ENCODE data around the gene DDX54.
"Not testable (repeated sequence)": the region's sequence is repeated elsewhere in the genome, so short reads cannot be mapped to it uniquely, and the experiment has no call there.

DDX54 gene

GRCh38 chr12:113214895-113215400 is 29.7 kb upstream of the DDX54 start:
- peak; percentile 83 to 97 for DNase-seq (ENCODE audit: low read depth in 1 of 2, low spot score in 1 of 2)
- Histone ChIP-seq H3K27me3 (ENCODE audit: insufficient read depth, poor library complexity, severe bottlenecking) (no peaks in the 10 kb centered on the region), H3K4me3 (replicated peaks; ENCODE audit: insufficient read depth, low read length) (no peak overlapping the region), H3K27ac (replicated peaks) (peak overlapping the region; percentile 65)
- TF ChIP-seq POLR2AphosphoS5 (IDR thresholded peaks at IDR 0.05; ENCODE audit: low read depth) (peak; percentile 86), SPI1 (IDR thresholded peaks at IDR 0.05; ENCODE audit: borderline replicate concordance, low read depth) (peak; percentile 84), GABPA (IDR thresholded peaks at IDR 0.05; ENCODE audit: low read depth) (no peak)

- DNase-seq (ENCODE audit: low read depth in 1 of 2, low spot score in 1 of 2): no peak
- no peak overlapping the region for H3K27ac ChIP-seq (replicated peaks)
- no peaks in the 10 kb centered on the region for H3K27me3 ChIP-seq (ENCODE audit: insufficient read depth, poor library complexity, severe bottlenecking)
- H3K4me3 ChIP-seq (replicated peaks; ENCODE audit: insufficient read depth, low read length): no peak overlapping the region
- TF ChIP-seq CTCF (IDR thresholded peaks at IDR 0.05; ENCODE audit: insufficient read depth, low read length): no peak
- no peak for TF ChIP-seq REST (IDR thresholded peaks at IDR 0.05; ENCODE audit: insufficient replicate concordance, low read depth)
- no peak for TF ChIP-seq POLR2AphosphoS5 (IDR thresholded peaks at IDR 0.05; ENCODE audit: low read depth)
- no peak for TF ChIP-seq GABPA (IDR thresholded peaks at IDR 0.05; ENCODE audit: low read depth)
- TF ChIP-seq SPI1 (IDR thresholded peaks at IDR 0.05; ENCODE audit: borderline replicate concordance, low read depth): no peak
Observed at GRCh38 chr12:113211160-113211559, 25.9 kb upstream of the DDX54 start.

- H3K4me3 ChIP-seq (replicated peaks; ENCODE audit: insufficient read depth, low read length): no peak overlapping the region
- H3K27me3 ChIP-seq (ENCODE audit: insufficient read depth, poor library complexity, severe bottlenecking): no peaks in the 10 kb centered on the region
- peak; percentile 91 to 99 for DNase-seq (ENCODE audit: low read depth in 1 of 2, low spot score in 1 of 2)
- peak overlapping the region; percentile 80 for H3K27ac ChIP-seq (replicated peaks)
- TF ChIP-seq REST (IDR thresholded peaks at IDR 0.05; ENCODE audit: insufficient replicate concordance, low read depth): peak; percentile 7
- TF ChIP-seq POLR2AphosphoS5 (IDR thresholded peaks at IDR 0.05; ENCODE audit: low read depth): peak; percentile 95
- TF ChIP-seq GABPA (IDR thresholded peaks at IDR 0.05; ENCODE audit: low read depth): peak; percentile 22; the same call in 1 of the 2 replicates
- peak; percentile 67; the same call in 1 of the 2 replicates for TF ChIP-seq SPI1 (IDR thresholded peaks at IDR 0.05; ENCODE audit: borderline replicate concordance, low read depth)
- TF ChIP-seq CTCF (IDR thresholded peaks at IDR 0.05; ENCODE audit: insufficient read depth, low read length): no peak
Observed at GRCh38 chr12:113208041-113208934, 23.0 kb upstream of the DDX54 start.

- peak overlapping the region; percentile 80 for H3K27ac ChIP-seq (replicated peaks)
- no peaks in the 10 kb centered on the region for H3K27me3 ChIP-seq (ENCODE audit: insufficient read depth, poor library complexity, severe bottlenecking)
- no peak overlapping the region for H3K4me3 ChIP-seq (replicated peaks; ENCODE audit: insufficient read depth, low read length)
- TF ChIP-seq CTCF (IDR thresholded peaks at IDR 0.05; ENCODE audit: insufficient read depth, low read length) (no peak), REST (IDR thresholded peaks at IDR 0.05; ENCODE audit: insufficient replicate concordance, low read depth) (no peak), POLR2AphosphoS5 (IDR thresholded peaks at IDR 0.05; ENCODE audit: low read depth) (no peak)
- DNase-seq (ENCODE audit: low read depth in 1 of 2, low spot score in 1 of 2): peak in 1 of 2 experiments; percentile 63
Observed at GRCh38 chr12:113207613-113208040, 22.3 kb upstream of the DDX54 start.

GRCh38 chr12:113206802-113207201 is 21.5 kb upstream of the DDX54 start:
- not testable (repeated sequence) for H3K27me3 ChIP-seq (ENCODE audit: insufficient read depth, poor library complexity, severe bottlenecking)
- H3K27ac ChIP-seq (replicated peaks): peak overlapping the region; percentile 80; the same call in 1 of the 2 replicates

More at GRCh38 chr12:113206802-113207201, 21.5 kb upstream of the DDX54 start:
- H3K4me3 ChIP-seq (replicated peaks; ENCODE audit: insufficient read depth, low read length); DNase-seq (ENCODE audit: low read depth in 1 of 2, low spot score in 1 of 2): not testable (repeated sequence)

All from HL-60 (cell line).